Choroid plexus epithelial cell (primary cell): ENCODE data around the gene PDK2.

Experiments used
- DNase-seq: peaks from one replicate; pipeline ENCODE4 v3.0.0-alpha.2; 2010; ENCODE audit warnings: low read depth
- H3K4me3 ChIP-seq: 2 replicates; pipeline ENCODE4 v1.5.1; 2011; ENCODE audit warnings: low read depth, mild to moderate bottlenecking, control low read depth, low read length, moderate library complexity
- CTCF ChIP-seq: conservative IDR thresholded peaks from 2 replicates; pipeline ENCODE4 v1.5.1; 2011; ENCODE audit warnings: low read depth, mild to moderate bottlenecking, control low read depth, inconsistent platforms, low read length, moderate library complexity

Gene PDK2

GRCh38 chr17:50078430-50078829 lies 16.7 kb upstream of the PDK2 start:
- TF ChIP-seq CTCF, result no peak
- no peak for DNase-seq
- no peak overlapping the region for H3K4me3 ChIP-seq

- peak; percentile 69 for TF ChIP-seq CTCF
- H3K4me3 ChIP-seq, result no peak overlapping the region
These were observed 15.6 kb upstream of the PDK2 start for GRCh38 chr17:50079334-50080095.

GRCh38 chr17:50080096-50080480 lies 15.1 kb upstream of the PDK2 start:
- H3K4me3 ChIP-seq, result no peak overlapping the region
- DNase-seq, result no peak
- TF ChIP-seq CTCF, result no peak

More at GRCh38 chr17:50079334-50080095, 15.6 kb upstream of the PDK2 start:
- DNase-seq, result no peak

GRCh38 chr17:50080827-50081226 lies 14.3 kb upstream of the PDK2 start:
- no peak overlapping the region for H3K4me3 ChIP-seq
- DNase-seq, result no peak
- TF ChIP-seq CTCF, result no peak

- TF ChIP-seq CTCF, result no peak
- no peak overlapping the region for H3K4me3 ChIP-seq
- no peak for DNase-seq
These were observed 13.4 kb upstream of the PDK2 start for GRCh38 chr17:50081757-50082156.

GRCh38 chr17:50087246-50087911 lies 7.8 kb upstream of the PDK2 start:
- peak; percentile 95 for TF ChIP-seq CTCF
- peak; percentile 83 for DNase-seq

More at GRCh38 chr17:50087246-50087911, 7.8 kb upstream of the PDK2 start:
- H3K4me3 ChIP-seq, result no peak overlapping the region
